ENCODE data around the gene TRIM43B. TPM values are rescaled to one million over a fixed set of nuclear protein-coding genes. Genes with fewer than 3 reads are reported as not detected.
A peak's percentile ranks its signal among the peaks of the same experiment; 100 is the strongest.
"Not testable (repeated sequence)": the region's sequence is repeated elsewhere in the genome, so short reads cannot be mapped to it uniquely, and the experiment has no call there.

Gene TRIM43B
- total RNA-seq, 1 donor = not detected

DNA sequence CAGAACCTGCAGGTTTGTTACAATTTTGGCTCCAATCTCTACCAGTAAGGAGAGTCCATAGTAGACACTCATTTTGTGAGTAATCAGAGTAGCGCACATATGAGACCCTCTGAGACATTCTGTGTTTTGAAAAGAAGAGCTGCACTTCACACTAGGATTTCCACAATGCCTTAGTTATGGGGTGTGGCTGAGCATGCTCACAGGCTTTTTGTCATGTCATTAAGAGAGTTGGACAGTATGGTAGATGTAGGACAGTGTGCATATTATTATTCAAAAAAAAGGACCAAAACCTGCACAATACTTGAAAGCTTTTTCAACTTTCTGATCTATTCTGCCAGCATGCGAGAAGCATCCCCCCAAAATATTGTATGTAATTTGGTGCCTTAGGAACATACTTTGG, 24.9 kb upstream of the TRIM43B start:
- DNase-seq (ENCODE audit: low read depth) = no peak
- TF ChIP-seq, protein P1, sequence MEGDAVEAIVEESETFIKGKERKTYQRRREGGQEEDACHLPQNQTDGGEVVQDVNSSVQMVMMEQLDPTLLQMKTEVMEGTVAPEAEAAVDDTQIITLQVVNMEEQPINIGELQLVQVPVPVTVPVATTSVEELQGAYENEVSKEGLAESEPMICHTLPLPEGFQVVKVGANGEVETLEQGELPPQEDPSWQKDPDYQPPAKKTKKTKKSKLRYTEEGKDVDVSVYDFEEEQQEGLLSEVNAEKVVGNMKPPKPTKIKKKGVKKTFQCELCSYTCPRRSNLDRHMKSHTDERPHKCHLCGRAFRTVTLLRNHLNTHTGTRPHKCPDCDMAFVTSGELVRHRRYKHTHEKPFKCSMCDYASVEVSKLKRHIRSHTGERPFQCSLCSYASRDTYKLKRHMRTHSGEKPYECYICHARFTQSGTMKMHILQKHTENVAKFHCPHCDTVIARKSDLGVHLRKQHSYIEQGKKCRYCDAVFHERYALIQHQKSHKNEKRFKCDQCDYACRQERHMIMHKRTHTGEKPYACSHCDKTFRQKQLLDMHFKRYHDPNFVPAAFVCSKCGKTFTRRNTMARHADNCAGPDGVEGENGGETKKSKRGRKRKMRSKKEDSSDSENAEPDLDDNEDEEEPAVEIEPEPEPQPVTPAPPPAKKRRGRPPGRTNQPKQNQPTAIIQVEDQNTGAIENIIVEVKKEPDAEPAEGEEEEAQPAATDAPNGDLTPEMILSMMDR (IDR thresholded peaks at IDR 0.05; ENCODE audit: insufficient read depth, low read length) = no peak
- H3K4me3 ChIP-seq (ENCODE audit: low read depth, low read length) = no peak overlapping the region

DNA sequence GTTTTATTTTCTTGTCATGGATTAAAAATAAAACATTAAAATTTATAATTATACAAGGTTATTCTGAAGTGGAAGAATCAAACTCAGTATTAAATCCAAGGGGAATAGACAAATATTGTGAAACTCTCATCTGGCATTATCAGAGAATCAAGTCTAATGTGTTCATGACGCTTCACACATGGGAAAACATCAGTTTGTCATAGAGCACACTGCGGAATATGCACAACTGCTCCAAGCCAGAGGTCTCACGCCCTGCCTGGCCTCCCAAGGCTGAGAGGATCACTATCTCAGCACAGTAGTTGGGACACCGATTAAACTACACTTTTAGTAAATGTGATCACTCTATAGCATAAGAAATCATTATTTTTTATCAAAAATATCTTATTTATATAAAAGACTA, 20.7 kb upstream of the TRIM43B start:
- no peak overlapping the region for H3K4me3 ChIP-seq (ENCODE audit: low read depth, low read length)
- TF ChIP-seq, protein P1 (IDR thresholded peaks at IDR 0.05; ENCODE audit: insufficient read depth, low read length) = no peak

DNA sequence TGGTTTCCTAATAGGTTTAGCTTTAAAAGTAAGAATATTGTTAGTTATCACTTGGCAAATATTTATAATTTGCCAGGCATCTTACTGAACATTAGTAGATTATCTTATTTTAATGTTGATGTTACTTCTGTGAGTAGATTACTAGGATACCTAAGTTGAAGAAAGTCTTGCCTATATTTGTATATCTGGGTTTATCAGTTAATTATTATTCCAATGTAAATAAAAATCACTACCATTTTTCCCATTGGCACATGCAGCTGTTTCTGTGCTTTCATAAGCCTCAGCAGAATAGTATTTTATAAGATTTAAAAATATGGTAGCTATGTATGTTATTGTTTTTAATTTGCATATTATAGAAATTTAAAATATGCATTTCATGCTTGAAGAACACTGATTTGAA, 16.3 kb upstream of the TRIM43B start:
- TF ChIP-seq, protein P1 (IDR thresholded peaks at IDR 0.05; ENCODE audit: insufficient read depth, low read length) = no peak

More for the DNA sequence above, 20.7 kb upstream of the TRIM43B start:
- no peak for DNase-seq (ENCODE audit: low read depth)

DNA sequence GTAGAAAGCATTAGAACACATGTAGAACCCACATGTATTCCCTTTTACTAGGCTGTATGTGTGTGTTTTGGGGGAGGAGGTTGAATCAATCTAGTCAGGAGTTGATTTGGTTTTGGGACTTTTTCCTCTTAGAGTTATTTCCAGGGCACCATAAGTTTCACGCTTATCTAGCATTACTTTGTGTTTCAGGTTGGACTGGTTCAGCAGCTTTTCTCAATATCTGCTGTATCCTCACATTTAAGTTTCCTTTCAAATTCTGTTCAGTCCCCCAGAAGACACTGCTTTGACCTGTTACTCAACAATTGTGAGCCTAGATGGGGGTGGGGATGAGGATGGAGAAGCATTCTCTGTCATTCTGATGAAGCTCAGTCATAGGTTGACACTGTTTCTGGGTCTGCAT, 7.5 kb upstream of the TRIM43B start:
- not testable (repeated sequence) for DNase-seq (ENCODE audit: low read depth); H3K4me3 ChIP-seq (ENCODE audit: low read depth, low read length)

More for the DNA sequence above, 16.3 kb upstream of the TRIM43B start:
- DNase-seq (ENCODE audit: low read depth) = no peak
- H3K4me3 ChIP-seq (ENCODE audit: low read depth, low read length) = no peak overlapping the region

DNA sequence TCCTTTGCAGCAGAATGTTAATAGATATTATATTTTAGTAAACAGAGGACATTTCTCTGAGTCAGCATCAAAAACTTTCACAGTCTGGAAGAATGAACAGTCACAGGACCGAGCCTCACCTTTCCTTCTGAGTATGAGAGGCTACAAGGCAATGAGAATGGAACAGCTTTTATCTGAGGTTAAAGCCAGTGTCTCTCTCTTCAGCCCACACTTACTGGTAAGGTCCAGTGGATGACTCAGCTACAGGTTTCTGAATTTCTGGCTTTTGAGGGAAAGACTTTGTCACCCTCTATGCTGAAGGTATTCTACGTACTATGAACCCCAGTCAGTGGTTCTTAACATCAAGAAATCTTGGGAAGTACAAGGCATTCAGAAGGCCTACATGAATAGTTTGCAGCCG, 9.5 kb downstream of the TRIM43B start:
- DNase-seq (ENCODE audit: low read depth) = not testable (repeated sequence)

DNA sequence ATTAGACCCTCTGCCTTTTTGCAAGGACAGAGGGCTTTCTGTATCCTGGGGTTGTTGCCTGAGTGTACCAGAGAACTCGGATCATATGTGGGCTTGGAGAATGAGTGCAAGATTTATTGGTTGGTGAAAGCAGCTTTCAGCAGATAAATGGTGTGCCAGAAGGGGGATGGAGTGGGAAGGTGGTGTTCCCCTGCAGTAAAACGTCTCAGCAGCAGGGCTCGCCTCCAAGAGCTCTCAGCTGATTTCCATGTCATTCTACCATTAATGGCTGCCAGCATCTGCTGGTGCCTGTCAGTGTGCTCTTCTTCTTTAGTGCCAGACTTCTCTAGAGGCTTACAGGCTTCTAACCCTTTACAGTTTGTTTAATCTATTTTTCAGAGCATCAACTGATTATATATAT, 16.6 kb downstream of the TRIM43B start:
- H3K4me3 ChIP-seq (ENCODE audit: low read depth, low read length); DNase-seq (ENCODE audit: low read depth): not testable (repeated sequence)

More for the DNA sequence above, 9.5 kb downstream of the TRIM43B start:
- not testable (repeated sequence) for H3K4me3 ChIP-seq (ENCODE audit: low read depth, low read length)

DNA sequence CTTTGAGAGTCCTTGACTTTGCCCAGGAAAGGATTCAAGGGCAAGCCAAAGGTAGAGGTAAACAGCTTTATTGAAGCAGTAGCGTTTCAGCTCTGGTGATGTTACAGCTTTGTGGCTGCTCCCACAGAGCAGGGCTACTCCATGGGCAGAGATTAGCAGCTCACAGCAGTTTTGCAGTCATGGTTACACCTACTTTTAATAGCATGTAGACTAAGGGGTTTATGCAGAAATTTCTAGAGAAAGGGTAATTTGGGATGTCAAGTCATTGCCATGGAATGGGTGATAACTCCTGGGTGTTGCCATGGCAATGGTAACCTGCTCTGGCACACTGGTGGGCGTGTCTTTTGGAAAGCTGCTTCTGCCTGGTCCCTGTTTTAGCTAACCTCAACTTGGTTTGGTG, 18.0 kb downstream of the TRIM43B start:
- not testable (repeated sequence) for DNase-seq (ENCODE audit: low read depth); H3K4me3 ChIP-seq (ENCODE audit: low read depth, low read length)

DNA sequence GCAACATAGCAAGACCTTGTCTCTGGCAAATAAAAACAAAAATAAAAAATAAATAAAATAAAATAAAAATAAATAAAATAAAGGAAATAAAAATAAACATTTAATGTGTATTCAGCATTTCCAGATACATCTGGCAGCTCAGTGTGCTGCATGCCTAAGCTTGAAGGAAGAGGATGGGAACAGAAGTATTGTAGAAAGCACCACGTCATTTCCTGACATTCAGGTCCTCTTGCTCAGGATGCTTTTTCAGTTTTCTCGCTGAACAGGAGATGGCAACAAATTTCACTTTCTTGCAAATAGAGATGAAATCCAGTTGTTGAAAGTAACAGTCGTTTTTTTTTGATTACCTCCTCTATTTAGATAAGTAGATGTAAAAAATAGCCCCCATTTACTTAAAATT, 21.3 kb downstream of the TRIM43B start:
- not testable (repeated sequence) for H3K4me3 ChIP-seq (ENCODE audit: low read depth, low read length); DNase-seq (ENCODE audit: low read depth)

DNA sequence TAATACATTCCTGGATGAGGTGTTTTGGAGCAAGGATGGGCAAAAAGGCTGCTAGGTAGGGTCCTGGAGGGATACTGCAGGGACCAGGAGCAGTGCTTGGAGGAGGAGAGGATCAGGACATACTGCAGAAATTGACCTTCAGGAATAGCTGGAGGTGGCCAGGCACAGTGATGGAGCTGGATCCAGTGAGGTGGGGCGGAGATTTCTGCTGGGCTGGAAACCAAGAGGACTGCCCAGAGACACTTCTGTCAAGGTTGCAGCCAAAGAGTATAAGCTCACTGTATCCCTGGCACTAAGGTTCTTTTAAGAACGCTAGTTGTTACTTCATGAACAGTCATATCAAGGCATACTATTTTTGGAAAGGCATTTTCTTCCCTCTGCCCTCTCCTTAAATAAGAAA, 39.2 kb downstream of the TRIM43B start:
- DNase-seq (ENCODE audit: low read depth); H3K4me3 ChIP-seq (ENCODE audit: low read depth, low read length): not testable (repeated sequence)

DNA sequence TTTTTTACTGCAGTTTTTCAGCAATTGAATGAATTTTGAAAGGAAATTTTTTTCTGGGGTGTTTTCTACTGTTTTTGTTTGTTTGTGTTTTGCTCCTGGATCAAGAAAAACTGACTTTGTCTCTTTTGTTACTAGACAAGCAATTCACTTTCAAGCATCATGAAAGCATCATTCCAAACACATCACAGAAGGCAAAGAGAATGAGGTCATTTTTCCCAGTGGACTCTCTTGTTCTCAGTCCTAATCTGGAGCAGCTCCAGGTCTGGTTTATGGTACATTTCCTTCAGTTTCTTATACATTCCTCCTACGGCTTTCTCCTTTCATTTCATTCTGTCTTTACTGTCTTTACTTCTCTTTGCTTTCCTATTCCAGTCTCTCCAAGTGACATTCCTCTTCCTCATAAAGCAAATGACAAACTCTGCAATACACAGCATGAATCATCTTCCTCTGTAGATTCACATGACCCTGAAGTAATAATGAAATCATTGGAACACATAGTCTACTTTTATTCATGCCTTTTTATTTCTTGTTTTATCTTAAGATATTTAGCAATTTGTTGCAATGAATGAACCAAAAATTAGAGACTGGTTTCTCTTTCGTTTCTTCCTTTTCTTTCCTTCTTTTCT, 42.0 kb downstream of the TRIM43B start:
- not testable (repeated sequence) for H3K4me3 ChIP-seq (ENCODE audit: low read depth, low read length)

DNA sequence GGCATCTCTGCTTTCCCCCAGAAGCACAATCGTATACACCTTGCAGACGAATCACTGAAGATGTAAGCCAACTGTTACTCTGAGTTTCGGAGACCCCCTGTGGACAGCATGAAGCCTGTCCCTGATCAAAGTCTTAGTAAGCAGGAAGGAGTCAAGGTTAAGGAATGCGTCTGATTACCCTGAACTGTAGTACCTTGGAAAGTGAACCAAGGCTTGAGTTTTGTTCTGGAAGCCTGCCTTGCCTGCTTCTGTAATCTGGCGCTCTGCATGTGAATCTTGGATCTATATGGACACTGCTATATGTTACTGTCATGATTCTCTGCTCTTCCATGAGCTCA, 48.7 kb downstream of the TRIM43B start:
- not testable (repeated sequence) for DNase-seq (ENCODE audit: low read depth); H3K4me3 ChIP-seq (ENCODE audit: low read depth, low read length)

More for the DNA sequence above, 42.0 kb downstream of the TRIM43B start:
- DNase-seq (ENCODE audit: low read depth) = not testable (repeated sequence)

DNA sequence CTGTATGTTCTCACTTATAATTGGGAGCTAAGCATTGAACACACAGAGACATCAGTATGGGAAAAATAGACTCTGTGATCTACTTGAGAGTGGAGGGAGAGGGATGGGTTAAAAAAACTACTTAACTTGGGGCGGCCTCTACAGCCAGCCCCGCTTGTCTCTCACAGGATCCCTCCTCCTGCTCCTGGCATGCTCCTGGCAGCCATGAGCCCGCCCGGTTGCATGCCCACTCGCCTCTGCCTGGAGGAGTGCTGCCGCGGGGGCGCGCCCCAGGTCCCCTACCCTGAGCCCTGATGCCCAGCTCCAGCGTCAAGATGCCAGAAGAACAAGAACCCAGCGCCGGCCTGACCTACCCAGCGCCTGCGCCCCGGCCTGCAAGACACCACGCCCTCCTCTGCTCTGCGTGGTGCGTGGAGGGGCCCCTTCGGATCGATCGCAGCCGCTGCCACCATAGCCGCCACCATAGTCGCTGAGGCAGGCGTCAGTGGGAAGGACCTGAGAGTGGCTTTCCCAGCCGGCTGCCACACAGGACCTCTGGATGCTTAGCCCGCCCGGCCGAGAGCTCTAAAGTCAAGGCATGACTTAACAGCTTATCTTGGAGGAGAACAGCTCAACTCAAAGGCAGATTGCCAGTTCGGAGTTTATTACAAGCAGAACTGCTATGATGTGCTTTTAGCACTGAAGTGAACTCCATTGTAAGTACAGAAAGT, 49.2 kb downstream of the TRIM43B start:
- H3K4me3 ChIP-seq (ENCODE audit: low read depth, low read length) = not testable (repeated sequence)

DNA sequence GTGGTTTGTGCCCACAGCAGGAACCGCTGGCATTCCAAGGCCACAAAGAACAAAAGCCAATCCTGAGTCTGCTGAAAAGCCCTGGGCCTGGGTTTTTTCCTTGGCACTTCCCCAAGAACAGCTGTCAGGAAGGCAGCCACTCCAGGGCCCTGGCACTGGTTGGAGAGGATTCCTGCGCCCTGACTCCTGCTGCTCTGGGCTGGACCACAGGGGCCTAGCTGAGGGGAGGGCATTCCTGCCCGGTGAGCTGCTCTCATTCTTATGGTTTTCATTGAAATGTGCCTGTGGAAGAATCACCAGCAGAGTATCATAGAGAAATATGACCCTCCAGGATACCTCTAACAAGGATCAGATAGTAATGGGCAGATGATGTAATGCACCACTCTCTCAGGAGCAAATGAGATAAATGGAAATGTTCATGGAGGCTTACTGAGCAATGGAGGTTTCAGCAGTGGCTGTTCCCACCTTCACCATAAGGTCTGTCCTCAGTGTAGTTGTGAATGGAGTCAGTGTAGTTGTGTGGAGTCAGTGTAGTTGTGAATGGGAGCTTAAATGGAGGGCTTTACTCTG, 50.0 kb downstream of the TRIM43B start:
- DNase-seq (ENCODE audit: low read depth) = peak; percentile 61
- H3K4me3 ChIP-seq (ENCODE audit: low read depth, low read length) = not testable (repeated sequence)

More for the DNA sequence above, 49.2 kb downstream of the TRIM43B start:
- not testable (repeated sequence) for DNase-seq (ENCODE audit: low read depth)

DNA sequence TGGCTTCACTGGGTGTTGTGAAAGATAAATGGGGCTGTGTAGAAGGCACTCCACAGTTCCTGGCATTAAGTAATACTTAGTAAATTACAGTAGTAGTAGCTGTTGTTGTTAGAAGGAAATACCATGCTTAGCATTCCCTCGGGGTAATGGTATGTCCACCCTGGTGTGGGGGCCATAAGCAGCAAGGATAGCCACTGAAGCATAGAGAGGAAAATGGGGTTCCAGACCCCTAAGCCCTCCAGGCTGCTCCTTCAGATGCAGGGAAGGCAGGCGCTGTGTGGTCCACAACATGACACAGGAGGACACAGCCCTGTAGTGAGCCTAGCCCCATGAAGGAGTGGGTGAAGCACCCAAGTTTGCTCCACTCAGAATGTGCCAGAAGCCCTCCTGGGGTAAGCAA, 50.6 kb downstream of the TRIM43B start:
- H3K4me3 ChIP-seq (ENCODE audit: low read depth, low read length); DNase-seq (ENCODE audit: low read depth): not testable (repeated sequence)

DNA sequence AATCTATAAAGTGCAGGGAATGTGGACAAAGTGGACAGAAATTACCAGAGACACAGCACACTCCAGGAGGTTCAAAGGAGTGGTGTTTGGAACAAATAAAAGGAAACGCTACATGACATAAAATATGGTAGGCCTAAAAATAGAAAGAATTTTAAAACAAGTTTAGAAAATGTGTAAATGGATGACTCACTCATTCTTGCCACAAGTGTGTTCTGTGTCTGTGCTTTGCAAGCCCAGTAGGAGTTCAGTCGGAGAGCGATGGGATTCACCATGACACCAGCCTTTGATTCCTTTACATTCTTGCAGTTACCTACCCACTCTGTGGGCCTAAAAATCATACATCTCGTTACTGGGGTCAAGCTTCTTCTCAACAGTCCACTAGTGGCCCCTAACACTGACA, 51.2 kb downstream of the TRIM43B start:
- not testable (repeated sequence) for H3K4me3 ChIP-seq (ENCODE audit: low read depth, low read length); DNase-seq (ENCODE audit: low read depth)
